Endothelial cell of umbilical vein (primary cell): Measurements from ENCODE around the gene MACROD2. TPM values are rescaled to one million over a fixed set of nuclear protein-coding genes. Genes with fewer than 3 reads are reported as not detected.

Experiments used
- BruUV-seq: library from RNA; stranded (reverse); fragments of 400-500 nt; replicated peaks from 2 replicates; lab custom pipeline; 2021; lab: Mats Ljungman, UMichigan
- CTCF ChIA-PET: fragments of 300-600, 350-600 bp; sonication (Branson Sonifier 250); formaldehyde crosslinking; loops from one replicate; lab custom pipeline; 2021; ENCODE audit warnings: antibody characterized with exemption, inconsistent platforms; lab: Charles Lee
- POLR2A ChIA-PET: fragments of 300-600, 350-600 bp; sonication (Branson Sonifier 250); formaldehyde crosslinking; loops from one replicate; lab custom pipeline; 2021; ENCODE audit warnings: antibody characterized with exemption, inconsistent platforms; lab: Charles Lee
- DNase-seq: peaks from one replicate; pipeline ENCODE4 v3.0.0-alpha.2; 2011; ENCODE audit warnings: low read depth, low spot score
- FAIRE-seq: peaks from 2 replicates; lab custom pipeline; 2011; peaks lifted over from hg19 to GRCh38; lab: Jason Lieb, UNC
- H2AFZ ChIP-seq: 2 replicates; pipeline ENCODE4 v1.6.0; 2012; ENCODE audit warnings: low read depth, low read length, control low read depth, inconsistent platforms
- H3K27ac ChIP-seq: 2 replicates; pipeline ENCODE4 v1.5.1; 2011; ENCODE audit warnings: low read depth, mild to moderate bottlenecking, control low read depth, low read length, moderate library complexity; ENCODE audit not compliant: insufficient read depth
- H3K27me3 ChIP-seq, 2 experiments: 2 replicates each; pipeline versions ENCODE4 v1.6.0 to v1.6.1; 2011; ENCODE audit warnings: low read length in 2 of 2, mixed read lengths in 1 of 2; ENCODE audit not compliant: control insufficient read depth in 2 of 2, insufficient read depth in 2 of 2
- H3K36me3 ChIP-seq, 2 experiments: 2 replicates in 1 of 2; 3 replicates in 1 of 2; pipeline ENCODE4 v1.5.1; 2011; ENCODE audit warnings: low read length in 2 of 2, mild to moderate bottlenecking in 1 of 2, moderate library complexity in 1 of 2; ENCODE audit not compliant: control insufficient read depth in 2 of 2, insufficient read depth in 2 of 2; ENCODE audit errors: extremely low read depth in 1 of 2
- H3K4me1 ChIP-seq: 3 replicates; pipeline ENCODE4 v1.5.1; 2011; ENCODE audit warnings: mild to moderate bottlenecking, low read length; ENCODE audit not compliant: control insufficient read depth, insufficient read depth; ENCODE audit errors: extremely low read depth
- H3K4me2 ChIP-seq: 2 replicates; pipeline ENCODE4 v1.6.1; 2011; ENCODE audit warnings: low read length, control low read depth, mixed read lengths; ENCODE audit not compliant: insufficient read depth
- H3K4me3 ChIP-seq, 3 experiments: fragments of 200-600 bp in 1 of 3; sonication (generic), shearing (Covaris generic) in 1 of 3; replicated peaks in 1 of 3; 2 replicates each; pipeline ENCODE4 v1.5.1; 2011 to 2016; ENCODE audit warnings: control low read depth in 3 of 3, low read length in 3 of 3, mild to moderate bottlenecking in 2 of 3, inconsistent platforms in 1 of 3, low read depth in 1 of 3, moderate library complexity in 1 of 3; ENCODE audit not compliant: insufficient read depth in 1 of 3
- H3K79me2 ChIP-seq: 2 replicates; pipeline ENCODE4 v1.6.0; 2012; ENCODE audit warnings: low read length, inconsistent platforms; ENCODE audit not compliant: control insufficient read depth, insufficient read depth
- H3K9ac ChIP-seq: replicated peaks from 2 replicates; pipeline ENCODE3; 2011; ENCODE audit warnings: low read length, control low read depth; ENCODE audit not compliant: insufficient read depth; ENCODE audit errors: extremely low read depth
- H3K9me1 ChIP-seq: replicated peaks from 3 replicates; pipeline ENCODE4 v1.6.0; 2011; ENCODE audit warnings: mild to moderate bottlenecking, low read length; ENCODE audit not compliant: control insufficient read depth, insufficient read depth; ENCODE audit errors: extremely low read depth
- H3K9me3 ChIP-seq: replicated peaks from 2 replicates; pipeline ENCODE4 v1.5.1; 2012; ENCODE audit warnings: low read length, inconsistent platforms; ENCODE audit not compliant: control insufficient read depth, insufficient read depth
- H4K20me1 ChIP-seq: replicated peaks from 2 replicates; pipeline ENCODE3; 2011; ENCODE audit warnings: mild to moderate bottlenecking, low read length; ENCODE audit not compliant: control insufficient read depth, insufficient read depth; ENCODE audit errors: extremely low read depth
- EZH2 ChIP-seq: IDR thresholded peaks from 2 replicates; pipeline ENCODE4 v1.6.1; 2012; ENCODE audit warnings: borderline replicate concordance, low read depth, mild to moderate bottlenecking, moderate library complexity, low read length, inconsistent platforms; ENCODE audit not compliant: severe bottlenecking
- FOS ChIP-seq: IDR thresholded peaks from 2 replicates; pipeline ENCODE4 v1.6.1; 2011; ENCODE audit warnings: mild to moderate bottlenecking, low read length, moderate library complexity, borderline replicate concordance; ENCODE audit not compliant: insufficient read depth
- GATA2 ChIP-seq: IDR thresholded peaks from 2 replicates; pipeline ENCODE4 v1.7.0; 2011; ENCODE audit warnings: low read depth, mild to moderate bottlenecking, moderate library complexity, mixed read lengths, low read length; ENCODE audit not compliant: insufficient read length, insufficient read depth
- JUN ChIP-seq: IDR thresholded peaks from 2 replicates; pipeline ENCODE4 v1.6.1; 2011; ENCODE audit warnings: borderline replicate concordance, low read depth; ENCODE audit not compliant: insufficient read length, insufficient read depth
- MYC ChIP-seq: IDR thresholded peaks from one replicate; pipeline ENCODE4 v1.6.1; 2011; ENCODE audit warnings: mild to moderate bottlenecking, low read depth, low read length
- POLR2A ChIP-seq: IDR thresholded peaks from 2 replicates; pipeline ENCODE4 v1.6.1; 2012; ENCODE audit warnings: low read depth, mild to moderate bottlenecking, control low read depth, low read length
- POLR2AphosphoS5 ChIP-seq: IDR thresholded peaks from 2 replicates; pipeline ENCODE4 v1.6.1; 2012; ENCODE audit warnings: low read depth, mild to moderate bottlenecking, control low read depth, low read length, moderate library complexity; ENCODE audit not compliant: insufficient read depth
- dilution Hi-C: fragments of 300-500 bp; cut with MboI; formaldehyde crosslinking; loops from one replicate; pipeline ENCODE4 v1.15.0; 2019; ENCODE audit warnings: low sequenced_read_pairs; ENCODE audit not compliant: extremely low pct_ligation_motif_present
- intact Hi-C: fragments of 100-400 bp; cut with micrococcal nuclease; formaldehyde crosslinking; loops from one replicate; pipeline ENCODE4 v1.10.0; 2022
- polyA plus RNA-seq, 4 experiments: library from polyadenylated mRNA; depleted of rRNA in 3 of 4; stranded (reverse) in 3 of 4; unstranded in 1 of 4; fragments of >200 nt; gene quantifications; 2 replicates each; pipeline versions ENCODE4 v1.2.1 to v1.2.3, GENCODE V29; 2011 to 2012; ENCODE audit warnings: missing spikeins in 1 of 4
- total RNA-seq: library from RNA; stranded (reverse); gene quantifications from 2 replicates; pipeline ENCODE4 v1.2.3, GENCODE V29; 2021
- TF ChIP-seq, protein P1 (sequence below): IDR thresholded peaks from 2 replicates; pipeline ENCODE4 v1.6.1; 2011; ENCODE audit not compliant: insufficient read depth, insufficient read length
- TF ChIP-seq, protein P2 (sequence below), 2 donors: IDR thresholded peaks; 1 replicate in 1 of 2; 2 replicates in 1 of 2; pipeline ENCODE4 v1.5.1; 2011; ENCODE audit warnings: low read length in 2 of 2, mild to moderate bottlenecking in 2 of 2, moderate library complexity in 2 of 2, control low read depth in 1 of 2, inconsistent platforms in 1 of 2, low read depth in 1 of 2; ENCODE audit not compliant: insufficient read depth in 1 of 2; ENCODE audit errors: extremely low read depth in 1 of 2

Gene MACROD2
- total and polyA plus RNA-seq, 2 donors (not counting 3 experiments of a cell fraction or from before 2014, with no cell fraction given), result 0.11 to 0.73 TPM

DNA sequence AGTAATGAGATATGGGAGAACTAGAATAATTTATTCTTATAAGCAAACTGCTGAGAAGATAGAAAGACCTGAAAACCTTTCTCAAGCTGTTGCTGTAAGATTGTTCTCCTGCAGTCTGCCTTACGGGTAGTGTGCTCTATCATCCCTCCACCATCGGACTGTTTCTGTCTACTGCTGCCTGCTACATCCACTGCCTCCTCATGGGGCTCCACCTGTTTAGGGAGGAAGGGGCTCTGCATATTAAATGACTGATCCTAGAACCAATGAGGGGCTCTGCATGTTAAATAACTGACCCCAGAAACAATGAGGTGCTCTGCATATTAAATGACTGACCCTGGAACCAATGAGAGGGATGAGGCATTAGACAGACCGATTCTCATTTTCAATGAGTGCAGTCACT, 1923.3 kb downstream of the MACROD2 start:
- Histone ChIP-seq H3K79me2 (no peaks in the 10 kb centered on the region), H3K4me2 (no peak overlapping the region), H3K27ac (no peak overlapping the region), H3K36me3 (no peaks in the 10 kb centered on the region), H3K4me3 (no peak overlapping the region), H3K9me3 (no peaks in the 10 kb centered on the region), H3K4me1 (no peaks in the 10 kb centered on the region), H3K27me3 (no peaks in the 10 kb centered on the region), H2AFZ (no peak overlapping the region), H4K20me1 (no peaks in the 10 kb centered on the region), H3K9me1 (no peaks in the 10 kb centered on the region), H3K9ac (no peak overlapping the region)
- ChIA-PET CTCF (no interaction called here), POLR2A (no interaction called here)
- TF ChIP-seq GATA2, result no peak
- no peak for TF ChIP-seq JUN
- TF ChIP-seq, protein P1, sequence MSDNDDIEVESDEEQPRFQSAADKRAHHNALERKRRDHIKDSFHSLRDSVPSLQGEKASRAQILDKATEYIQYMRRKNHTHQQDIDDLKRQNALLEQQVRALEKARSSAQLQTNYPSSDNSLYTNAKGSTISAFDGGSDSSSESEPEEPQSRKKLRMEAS, result no peak
- no peak for TF ChIP-seq FOS
- TF ChIP-seq, protein P2, sequence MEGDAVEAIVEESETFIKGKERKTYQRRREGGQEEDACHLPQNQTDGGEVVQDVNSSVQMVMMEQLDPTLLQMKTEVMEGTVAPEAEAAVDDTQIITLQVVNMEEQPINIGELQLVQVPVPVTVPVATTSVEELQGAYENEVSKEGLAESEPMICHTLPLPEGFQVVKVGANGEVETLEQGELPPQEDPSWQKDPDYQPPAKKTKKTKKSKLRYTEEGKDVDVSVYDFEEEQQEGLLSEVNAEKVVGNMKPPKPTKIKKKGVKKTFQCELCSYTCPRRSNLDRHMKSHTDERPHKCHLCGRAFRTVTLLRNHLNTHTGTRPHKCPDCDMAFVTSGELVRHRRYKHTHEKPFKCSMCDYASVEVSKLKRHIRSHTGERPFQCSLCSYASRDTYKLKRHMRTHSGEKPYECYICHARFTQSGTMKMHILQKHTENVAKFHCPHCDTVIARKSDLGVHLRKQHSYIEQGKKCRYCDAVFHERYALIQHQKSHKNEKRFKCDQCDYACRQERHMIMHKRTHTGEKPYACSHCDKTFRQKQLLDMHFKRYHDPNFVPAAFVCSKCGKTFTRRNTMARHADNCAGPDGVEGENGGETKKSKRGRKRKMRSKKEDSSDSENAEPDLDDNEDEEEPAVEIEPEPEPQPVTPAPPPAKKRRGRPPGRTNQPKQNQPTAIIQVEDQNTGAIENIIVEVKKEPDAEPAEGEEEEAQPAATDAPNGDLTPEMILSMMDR (IDR thresholded peaks at IDR 0.05; ENCODE audit: extremely low read depth in 1 of 2, insufficient read depth in 1 of 2, low read depth in 1 of 2, low read length in 2 of 2), result no peak
- TF ChIP-seq POLR2A, result no peak
- TF ChIP-seq EZH2, result no peak
- no peak for TF ChIP-seq MYC
- TF ChIP-seq POLR2AphosphoS5, result no peak
- intact Hi-C loops, result no loop called here
- BruUV-seq, result no TSS peak
- DNase-seq (no peak), FAIRE-seq (no peak)
- dilution Hi-C loops, result no loop called here
